Fibroblast of skin of right quadriceps (primary cell): ENCODE measurements around the gene ZNF215.
"Not testable (repeated sequence)": the region's sequence is repeated elsewhere in the genome, so short reads cannot be mapped to it uniquely, and the experiment has no call there.

Experiments
- DNase-seq: peaks from one replicate; pipeline ENCODE4 v3.0.0-alpha.2; 2013

ZNF215 gene

DNA sequence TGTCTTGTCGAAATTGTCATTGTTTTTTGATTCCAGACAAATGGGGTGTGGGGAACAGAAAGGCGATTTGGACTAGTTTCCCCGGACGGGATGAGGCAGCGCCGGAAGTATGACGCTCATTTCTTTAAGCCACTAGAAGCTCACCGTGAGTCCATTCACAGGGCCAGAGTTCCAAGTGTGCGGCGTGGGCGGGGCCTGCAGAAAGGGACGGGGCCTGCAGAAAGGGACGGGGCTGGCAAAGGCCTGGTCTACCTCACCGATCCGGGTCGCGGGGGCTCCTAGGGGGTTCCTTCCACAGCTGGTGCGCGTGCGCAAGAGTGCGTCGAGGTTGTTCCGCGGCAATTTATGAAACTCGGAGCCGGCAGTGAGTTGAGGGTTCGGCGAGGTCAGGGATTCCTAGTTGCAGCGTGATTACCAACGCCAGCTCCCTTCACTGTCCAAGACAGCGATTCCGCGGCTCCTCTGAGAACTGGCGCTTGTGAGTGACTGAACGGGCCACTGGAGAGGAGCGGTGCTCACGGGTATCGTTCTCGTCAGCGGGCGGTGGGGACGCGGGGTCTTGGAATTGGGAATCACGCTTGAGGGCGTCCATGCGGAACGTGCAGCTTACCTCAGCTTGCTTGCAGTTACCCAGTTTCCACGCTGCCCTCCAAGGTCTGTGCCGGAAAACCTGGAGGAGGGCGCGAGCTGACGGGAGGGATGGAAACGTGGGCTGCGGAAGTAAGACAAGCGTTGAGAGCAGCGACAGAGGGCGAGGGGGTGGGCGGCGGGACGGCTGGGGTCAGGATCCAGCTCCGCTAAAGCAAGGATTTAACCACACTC, at the start of gene ZNF215:
TSS of gene ZNF215 (plus strand) at position 219 of the 822 bp plus-strand sequence. CDS start 5,847 bp downstream, outside the sequence.
- peak; percentile 83 for DNase-seq

DNA sequence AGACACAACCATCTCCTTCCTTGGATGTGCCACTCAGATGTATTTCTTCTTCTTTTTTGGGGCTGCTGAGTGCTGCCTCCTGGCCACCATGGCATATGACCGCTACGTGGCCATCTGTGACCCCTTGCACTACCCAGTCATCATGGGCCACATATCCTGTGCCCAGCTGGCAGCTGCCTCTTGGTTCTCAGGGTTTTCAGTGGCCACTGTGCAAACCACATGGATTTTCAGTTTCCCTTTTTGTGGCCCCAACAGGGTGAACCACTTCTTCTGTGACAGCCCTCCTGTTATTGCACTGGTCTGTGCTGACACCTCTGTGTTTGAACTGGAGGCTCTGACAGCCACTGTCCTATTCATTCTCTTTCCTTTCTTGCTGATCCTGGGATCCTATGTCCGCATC, 49.3 kb upstream of the ZNF215 start:
- DNase-seq = no peak

DNA sequence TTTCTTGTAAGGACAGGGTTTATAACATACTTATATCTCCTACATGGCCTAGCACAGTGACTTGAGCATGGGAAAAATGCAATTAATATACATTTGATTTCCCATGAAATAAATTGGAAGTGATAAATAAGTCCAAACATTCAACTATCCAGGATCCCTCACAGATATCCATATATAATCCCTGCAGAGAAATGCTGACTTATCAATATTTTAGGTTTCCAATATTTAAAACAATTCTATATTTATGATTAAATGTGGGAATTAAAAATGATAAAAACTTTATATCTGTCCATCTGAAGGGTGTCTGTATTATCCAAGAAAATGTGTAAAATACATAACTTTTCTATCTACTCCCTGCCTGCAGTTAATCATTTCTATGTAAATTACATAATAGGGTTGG, 43.5 kb upstream of the ZNF215 start:
- DNase-seq = no peak

DNA sequence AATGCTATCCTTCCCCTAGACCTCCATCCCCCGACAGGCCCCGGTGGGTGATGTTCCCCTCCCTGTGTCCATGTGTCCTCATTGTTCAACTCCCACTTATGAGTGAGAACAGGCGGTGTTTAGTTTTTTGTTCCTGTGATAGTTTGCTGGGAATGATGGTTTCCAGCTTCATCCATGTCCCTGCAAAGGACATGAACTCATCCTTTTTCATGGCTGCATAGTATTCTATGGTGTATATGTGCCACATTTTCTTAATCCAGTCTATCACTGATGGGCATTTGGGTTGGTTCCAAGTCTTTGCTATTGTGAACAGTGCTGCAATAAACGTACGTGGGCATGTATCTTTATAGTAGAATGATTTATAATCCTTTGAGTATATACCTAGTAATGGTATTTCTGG, 38.5 kb upstream of the ZNF215 start:
- not testable (repeated sequence) for DNase-seq

DNA sequence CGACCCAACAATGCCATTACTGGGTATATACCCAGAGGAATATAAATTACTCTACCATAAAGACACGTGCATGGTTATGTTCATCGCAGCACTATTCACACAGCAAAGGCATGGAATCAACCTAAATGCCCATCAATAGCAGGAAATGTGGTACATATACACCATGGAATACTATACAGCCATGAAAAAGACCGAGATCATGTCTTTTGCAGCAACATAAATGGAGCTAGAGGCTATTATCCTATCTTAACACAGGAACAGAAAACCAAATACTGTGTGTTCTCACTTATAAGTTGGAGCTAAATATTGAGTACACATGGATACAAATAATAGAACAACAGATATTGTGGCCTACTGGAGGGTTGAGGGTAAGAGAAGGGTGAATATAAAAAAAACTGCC, 37.4 kb upstream of the ZNF215 start:
- DNase-seq = no peak

DNA sequence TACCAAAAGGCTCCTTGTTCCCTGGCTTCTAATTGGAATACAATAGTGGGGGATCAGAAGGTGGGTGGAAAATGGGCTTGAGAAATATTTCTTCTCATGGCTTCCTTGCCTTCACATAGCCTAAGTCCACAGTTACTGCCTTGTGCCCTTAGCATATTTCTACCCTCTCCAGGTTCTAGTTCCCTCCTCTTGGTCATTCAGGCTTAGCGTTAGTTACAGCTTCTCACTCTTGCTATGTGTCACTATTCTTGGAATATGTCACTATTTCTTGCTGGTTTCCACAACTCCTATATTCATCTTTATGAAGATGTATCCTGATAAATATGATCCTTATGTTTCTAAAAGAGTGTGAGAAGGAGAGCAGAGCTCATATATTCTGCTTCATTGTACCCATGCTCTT, 36.4 kb upstream of the ZNF215 start:
- no peak for DNase-seq

DNA sequence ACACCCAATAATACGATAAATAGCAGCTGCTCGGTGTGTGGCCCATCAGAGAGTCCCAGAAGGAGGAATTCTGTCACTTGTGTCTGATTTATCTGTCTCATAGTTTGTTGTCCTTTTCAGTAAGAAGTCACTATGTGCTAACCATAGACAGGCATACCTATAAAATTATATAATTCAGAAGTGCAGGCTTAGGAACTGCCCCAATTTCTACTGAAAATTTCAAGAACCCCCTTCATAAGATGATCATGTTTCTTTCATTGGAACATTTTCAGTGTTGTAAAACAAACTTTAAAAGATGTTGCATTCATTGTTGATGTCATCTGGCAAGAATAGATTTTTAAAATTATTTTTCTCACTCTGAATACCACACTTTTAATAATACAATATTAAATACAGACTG, 33.8 kb upstream of the ZNF215 start, which contains the start of gene OR2D2:
TSS of gene OR2D2 (minus strand) at position 101 of the 400 bp plus-strand sequence. CDS start at position 101, 0 bp downstream.
- no peak for DNase-seq

DNA sequence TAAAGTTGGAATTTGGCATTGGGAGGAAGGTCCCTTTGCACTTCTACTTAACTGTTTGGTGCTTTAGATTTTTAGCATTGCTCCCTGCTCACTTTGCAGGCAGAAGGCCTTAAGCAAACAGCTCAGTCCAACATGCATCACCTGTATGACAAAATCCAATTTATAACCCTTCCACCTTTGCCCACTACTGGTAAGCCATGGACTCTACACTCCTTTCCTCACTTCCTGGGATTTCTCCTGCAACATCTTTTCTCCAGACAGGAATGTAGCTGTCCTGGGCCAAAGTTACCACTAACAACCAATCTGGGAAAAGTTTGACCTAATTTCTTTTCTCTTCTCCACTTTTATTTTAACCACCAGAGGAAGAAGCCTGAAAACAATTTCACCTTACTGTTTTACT, 32.1 kb upstream of the ZNF215 start:
- no peak for DNase-seq

DNA sequence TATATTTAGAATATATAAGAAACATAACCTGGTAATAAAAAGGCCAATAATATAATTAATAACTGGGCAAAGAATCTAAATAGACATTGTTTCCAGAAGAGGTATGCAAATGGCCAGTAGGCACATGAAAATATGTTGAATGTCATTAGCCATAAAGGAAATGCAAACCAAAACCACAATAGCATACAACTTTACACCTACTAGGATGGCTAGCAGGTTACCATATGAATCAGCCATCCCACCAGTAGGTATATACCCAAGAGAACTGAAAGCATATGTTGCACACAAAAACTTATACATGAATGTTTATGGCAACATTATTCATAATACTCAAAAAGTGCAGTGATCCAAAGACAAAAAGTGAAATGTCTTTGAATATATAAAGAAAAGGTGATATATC, 31.2 kb upstream of the ZNF215 start:
- no peak for DNase-seq

DNA sequence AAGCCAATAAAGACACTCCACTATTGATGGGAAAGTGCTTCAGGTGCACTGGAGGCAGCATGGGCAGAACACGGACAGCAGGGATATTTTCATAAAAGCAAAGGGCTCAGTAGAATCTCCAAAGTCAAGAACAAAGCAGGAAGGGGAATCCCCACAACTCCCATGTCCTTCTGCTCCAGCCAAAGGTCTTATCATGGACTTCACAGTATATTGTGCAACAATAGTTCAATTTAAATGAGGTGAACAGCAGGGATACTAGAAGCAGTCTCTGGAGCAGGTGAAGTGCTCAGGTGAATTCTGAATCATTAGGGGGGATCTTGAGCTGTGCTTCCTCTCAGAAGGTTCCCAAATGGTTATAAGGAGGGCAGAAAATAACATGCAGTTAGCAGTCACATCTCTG, 27.3 kb upstream of the ZNF215 start:
- DNase-seq = no peak

DNA sequence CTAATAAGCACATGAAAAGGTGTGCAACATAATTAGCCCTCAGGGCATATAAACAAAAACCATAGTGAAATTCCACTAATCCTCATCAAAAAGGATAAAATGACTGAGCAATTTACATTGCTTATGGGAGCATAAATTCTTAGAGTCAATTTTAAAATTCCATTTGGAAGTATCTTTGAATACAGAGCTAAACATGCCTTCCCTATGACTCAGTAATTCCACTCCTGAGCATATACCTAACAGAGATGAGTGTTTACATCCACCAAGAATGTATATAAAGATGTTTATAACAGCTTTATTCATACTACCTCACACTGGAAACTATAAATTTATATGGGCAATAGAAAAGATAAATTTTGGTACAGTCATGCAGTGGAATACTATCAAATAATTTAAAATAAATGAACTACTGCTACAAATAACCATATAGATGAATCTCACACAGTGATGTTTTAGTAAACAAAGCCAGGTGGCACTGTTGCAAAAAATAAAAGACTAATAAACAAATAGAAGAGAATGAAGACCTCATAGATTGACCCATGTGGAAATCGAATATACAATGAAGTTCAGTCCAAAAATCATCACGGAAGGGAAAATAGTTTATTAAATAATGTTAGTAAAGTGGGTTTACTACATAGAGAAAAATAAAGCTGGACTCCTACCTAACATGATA, 25.8 kb upstream of the ZNF215 start:
- DNase-seq = no peak

DNA sequence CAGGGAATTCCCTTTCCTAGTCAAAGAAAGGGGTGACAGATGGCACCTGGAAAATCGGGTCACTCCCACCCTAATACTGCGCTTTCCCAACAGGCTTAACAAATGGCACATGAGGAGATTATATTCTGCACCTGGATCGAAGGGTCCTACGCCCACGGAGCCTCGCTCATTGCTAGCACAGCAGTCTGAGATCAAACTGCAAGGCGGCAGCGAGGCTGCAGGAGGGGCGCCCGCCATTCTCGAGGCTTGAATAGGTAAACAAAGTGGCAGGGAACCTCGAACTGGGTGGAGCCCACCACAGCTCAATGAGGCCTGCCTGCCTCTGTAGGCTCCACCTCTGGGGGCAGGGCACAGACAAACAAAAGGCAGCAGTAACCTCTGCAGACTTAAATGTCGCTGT, 21.4 kb upstream of the ZNF215 start:
- DNase-seq = not testable (repeated sequence)

DNA sequence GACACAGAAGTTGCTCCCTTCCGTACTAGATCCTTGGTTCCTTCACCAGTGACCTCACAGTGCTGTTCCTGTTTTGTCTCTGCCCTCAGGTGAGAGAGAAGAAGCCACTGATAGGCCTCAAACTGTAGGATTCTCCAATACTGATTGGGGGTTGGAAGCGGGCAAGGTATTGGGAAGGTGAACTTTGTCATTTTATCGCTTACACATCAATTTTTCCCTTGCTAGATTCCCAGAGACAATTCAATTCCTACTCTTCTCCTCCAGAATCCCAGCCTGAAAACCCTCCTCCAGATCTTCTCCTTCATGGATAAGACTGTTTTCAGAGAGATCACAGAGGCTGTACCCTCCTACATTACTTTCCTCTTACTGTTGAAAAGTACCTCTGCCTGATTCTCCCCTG, 14.8 kb upstream of the ZNF215 start:
- DNase-seq = no peak

DNA sequence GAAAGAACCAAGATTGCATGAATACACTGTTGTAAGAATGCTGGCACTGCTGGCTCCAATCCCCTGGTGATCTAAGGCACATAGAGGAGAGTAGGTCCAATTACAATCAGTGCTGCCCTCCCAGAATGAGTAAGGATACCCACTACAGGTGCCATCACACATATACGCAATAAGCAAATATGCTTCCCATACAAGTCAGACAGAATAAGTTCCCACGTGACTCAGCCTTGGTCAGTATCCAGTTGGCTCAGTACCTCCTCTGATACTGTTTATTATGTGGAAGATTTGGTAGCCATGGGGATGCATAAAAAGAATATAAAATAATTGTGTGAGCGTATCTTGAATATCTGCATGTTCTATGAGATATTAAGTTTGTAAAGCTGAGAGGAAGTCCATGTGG, 14.3 kb upstream of the ZNF215 start:
- peak; percentile 2 for DNase-seq

DNA sequence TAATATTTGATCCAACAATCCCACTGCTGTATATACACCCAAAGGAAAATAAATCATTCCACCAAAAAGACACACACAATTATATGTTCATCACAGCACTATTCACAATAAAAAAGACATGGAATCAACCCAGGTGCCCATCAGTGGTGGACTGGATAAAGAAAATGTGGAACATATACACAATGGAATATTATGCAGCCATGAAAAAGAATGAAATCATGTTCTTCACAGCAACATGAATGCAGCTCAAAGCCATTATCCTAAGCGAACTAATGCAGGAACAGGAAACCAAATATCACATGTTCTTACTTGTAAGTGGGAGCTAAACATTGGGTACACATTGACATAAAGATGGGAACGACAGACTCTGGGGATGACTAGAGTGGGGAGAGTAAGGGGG, 6.5 kb upstream of the ZNF215 start:
- DNase-seq = no peak

DNA sequence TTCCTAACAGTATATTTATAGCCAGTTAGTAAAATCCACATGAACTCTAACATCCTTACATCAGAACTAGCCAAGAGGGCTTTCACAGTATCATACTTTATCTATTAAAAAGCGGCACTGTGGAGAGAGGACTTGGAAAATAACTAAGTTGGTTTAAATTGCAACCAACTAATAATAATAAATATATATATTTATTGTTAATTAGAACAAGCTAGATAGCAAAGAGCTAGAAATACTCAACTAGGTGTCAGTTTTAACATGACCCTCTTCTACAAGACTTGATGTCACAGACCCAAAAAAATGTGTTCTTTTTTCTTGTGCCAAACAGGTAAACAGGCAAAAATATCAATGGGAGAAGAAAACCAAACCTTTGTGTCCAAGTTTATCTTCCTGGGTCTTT, 5.5 kb upstream of the ZNF215 start, which contains the start of gene OR2D3:
TSS of gene OR2D3 (plus strand) at position 301 of the 400 bp plus-strand sequence. CDS start at position 301, 0 bp downstream.
- DNase-seq = no peak

DNA sequence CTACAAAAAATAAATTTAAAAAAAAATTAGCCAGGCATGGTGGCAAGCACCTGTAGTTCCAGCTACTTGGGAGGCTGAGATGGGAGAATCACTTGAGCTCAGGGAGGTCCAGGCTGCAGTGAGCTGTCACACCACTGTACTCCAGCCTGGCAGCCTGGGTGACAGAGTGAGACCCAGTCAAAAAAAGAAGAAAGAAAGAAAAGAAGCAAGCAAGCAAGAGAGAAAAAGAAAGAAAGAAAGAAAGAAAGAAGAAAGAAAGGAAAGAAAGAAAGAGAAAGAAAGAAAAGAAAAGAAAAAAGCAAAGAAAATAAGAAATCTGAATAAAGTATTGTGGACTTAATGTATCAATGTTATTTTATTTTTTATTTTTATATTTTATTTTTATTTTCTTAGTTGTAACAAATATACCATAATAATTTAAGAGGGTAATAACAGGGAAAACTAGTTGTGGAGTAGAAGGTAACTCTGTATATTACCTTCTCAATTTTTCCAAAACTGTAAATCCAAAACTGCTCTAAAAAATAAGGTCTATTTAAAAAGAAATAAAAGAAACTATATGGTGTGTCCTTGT, 1.1 kb upstream of the ZNF215 start:
- DNase-seq = no peak

DNA sequence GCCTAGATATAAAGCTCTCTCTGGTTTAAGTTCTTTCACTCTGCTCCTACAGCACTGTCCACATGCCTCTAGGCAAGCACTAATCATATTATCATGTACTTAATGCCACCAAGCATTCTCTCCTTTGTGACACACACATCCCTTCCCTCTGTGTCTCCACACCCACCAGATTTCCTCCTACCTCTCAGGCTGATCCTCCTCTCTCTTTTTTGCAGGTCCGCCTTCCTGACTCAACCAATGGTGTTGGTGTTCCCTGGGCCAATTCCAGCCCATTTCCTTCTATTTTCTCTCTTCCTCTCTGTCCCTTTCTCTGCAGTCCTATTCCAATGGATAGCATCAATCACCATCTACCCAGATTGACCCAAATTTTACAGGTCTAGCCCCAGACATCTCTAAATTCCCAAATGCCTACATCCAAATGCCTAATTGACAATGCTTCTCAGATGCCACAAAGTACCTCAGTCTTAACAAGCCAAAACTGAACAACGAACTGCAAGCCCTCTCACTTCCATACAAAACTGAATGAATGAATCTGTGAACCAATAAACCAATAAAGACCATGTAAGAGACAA, 504 bp upstream of the ZNF215 start:
- DNase-seq = peak; percentile 7

DNA sequence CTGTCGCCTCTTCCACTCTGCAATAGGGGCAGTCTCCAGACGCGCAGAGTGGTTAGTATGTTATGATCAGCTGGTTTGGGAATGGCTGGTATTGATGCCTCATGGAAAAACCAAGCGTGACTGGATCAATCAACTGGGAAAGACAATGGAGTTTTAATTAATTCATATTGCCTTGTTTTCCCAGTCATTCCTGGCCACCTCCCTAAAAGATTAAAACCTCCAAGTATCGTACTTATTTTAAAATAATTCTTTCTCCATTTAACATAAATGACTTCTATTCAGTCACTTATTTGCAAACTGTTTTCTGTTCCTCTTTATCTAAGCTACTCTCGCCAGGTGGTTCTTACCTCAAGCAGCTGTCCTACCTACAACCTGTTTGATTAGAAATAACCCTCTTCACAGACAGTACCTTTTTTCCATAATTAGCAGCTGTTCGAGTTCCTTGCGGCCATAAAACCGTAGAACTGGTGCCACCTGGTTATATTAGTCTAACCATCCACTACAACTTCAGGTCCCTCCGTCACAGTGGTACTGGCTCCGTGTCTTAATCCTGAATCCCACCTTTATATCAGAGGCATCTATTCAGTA, 898 bp downstream of the ZNF215 start:
- no peak for DNase-seq

DNA sequence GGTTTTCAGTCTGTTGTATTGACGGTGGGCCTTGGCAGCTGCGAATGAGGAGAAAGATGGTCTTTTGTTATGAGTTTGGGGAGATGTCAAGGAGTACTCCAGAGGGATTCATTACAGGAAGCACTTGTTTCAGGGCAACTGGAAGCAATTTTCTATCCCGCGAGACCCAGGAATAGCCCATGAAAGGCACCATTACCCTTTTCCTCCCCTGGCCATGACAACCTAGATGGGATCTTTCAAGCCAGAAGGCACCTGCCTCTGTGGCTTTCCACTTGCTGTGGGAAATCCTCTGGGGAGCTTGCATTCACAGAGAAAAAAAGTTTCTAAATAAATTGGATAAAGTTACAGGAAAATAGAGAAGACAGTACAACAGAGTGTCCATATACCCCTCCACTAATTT, 2.7 kb downstream of the ZNF215 start:
- DNase-seq = no peak

DNA sequence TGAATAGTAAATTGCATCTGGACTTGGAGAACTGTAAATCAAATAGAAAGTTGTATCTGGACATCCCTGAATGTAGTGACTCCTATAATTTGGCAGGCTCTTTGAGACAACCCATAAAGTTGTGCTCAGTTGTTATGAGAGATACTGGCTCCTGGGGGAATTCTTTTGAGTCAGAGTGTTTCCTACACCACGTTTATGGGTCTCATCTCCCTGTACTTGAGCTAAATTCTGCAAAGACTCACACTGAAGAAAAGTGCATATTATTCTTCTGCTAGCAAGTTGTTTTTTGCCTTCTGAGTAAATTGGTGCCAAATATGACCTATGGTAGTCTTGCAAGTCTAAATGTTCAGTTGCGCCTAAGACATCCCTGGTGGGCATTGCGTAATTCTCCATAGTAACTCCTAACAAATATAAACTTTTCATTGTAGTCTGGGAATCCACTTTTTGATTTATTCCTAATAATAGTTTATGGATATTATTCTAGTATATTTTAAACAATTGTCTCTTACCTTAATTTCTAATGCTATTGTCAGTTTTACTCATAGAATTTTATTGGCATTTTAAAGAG, 5.0 kb downstream of the ZNF215 start:
- peak; percentile 2 for DNase-seq

DNA sequence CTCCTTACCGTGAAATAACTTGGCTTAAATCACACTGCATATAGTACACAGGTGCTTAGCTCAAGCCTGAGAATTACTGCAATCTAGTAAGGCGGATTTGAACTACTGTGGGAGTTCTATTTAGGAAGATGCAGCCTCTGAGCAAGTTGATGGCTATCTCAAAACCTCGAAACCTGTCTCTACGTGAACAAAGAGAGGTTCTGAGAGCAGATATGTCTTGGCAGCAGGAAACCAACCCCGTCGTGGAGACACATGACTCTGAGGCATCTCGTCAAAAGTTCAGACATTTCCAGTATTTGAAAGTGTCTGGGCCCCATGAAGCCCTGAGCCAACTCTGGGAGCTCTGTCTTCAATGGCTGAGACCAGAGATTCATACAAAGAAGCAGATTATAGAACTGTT, 5.9 kb downstream of the ZNF215 start:
- no peak for DNase-seq

DNA sequence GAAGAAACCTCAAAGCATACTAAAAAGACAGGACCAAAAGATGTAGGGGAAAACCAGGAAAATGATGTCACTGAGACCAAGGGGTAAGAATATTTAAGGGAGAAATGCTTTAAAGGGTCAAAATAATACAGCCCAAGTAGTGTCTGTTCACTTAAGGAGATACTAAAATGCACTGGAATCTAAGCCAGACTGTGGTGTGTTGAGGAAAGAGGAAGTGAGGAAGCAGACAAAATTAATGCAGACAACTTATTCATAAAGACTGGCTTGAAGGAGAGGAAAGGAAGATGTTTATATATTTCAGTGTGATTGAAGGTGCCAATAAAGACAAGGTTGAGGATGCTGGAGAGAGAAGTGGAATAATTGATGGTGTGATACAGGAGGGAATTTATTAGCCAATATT, 15.7 kb downstream of the ZNF215 start:
- DNase-seq = no peak
